Measurements from ENCODE around the gene NT5C1B. TPM values are rescaled to one million over a fixed set of nuclear protein-coding genes. Genes with fewer than 3 reads are reported as not detected.

The NT5C1B gene
- total RNA-seq, 2 donors from 2014 or later = not detected

- ATAC-seq = no peak
- Histone ChIP-seq H3K9me3 (no peaks in the 10 kb centered on the region), H3K4me3 (no peak overlapping the region), H3K36me3 (replicated peaks in 1 of 2; ENCODE audit: insufficient read depth in 1 of 2, low read depth in 2 of 2) (no peaks in the 10 kb centered on the region), H3K27ac (no peak overlapping the region), H3K4me1 (no peaks in the 10 kb centered on the region), H3K27me3 (no peaks in the 10 kb centered on the region)
- TF ChIP-seq, protein P1, sequence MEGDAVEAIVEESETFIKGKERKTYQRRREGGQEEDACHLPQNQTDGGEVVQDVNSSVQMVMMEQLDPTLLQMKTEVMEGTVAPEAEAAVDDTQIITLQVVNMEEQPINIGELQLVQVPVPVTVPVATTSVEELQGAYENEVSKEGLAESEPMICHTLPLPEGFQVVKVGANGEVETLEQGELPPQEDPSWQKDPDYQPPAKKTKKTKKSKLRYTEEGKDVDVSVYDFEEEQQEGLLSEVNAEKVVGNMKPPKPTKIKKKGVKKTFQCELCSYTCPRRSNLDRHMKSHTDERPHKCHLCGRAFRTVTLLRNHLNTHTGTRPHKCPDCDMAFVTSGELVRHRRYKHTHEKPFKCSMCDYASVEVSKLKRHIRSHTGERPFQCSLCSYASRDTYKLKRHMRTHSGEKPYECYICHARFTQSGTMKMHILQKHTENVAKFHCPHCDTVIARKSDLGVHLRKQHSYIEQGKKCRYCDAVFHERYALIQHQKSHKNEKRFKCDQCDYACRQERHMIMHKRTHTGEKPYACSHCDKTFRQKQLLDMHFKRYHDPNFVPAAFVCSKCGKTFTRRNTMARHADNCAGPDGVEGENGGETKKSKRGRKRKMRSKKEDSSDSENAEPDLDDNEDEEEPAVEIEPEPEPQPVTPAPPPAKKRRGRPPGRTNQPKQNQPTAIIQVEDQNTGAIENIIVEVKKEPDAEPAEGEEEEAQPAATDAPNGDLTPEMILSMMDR (IDR thresholded peaks at IDR 0.05) = no peak
- TF ChIP-seq POLR2A (IDR thresholded peaks at IDR 0.05) = no peak
- WGBS, 2 donors = 58 to 66% methylated on average over 1 of the region's 1 CpG
- intact Hi-C loops (cut with DNase I) = no loop called here
- DNase-seq = no peak
Observed at GRCh38 chr2:18536697-18537096, 52.7 kb downstream of the NT5C1B start.

GRCh38 chr2:18536100-18536499, 53.3 kb downstream of the NT5C1B start:
- 47 to 56% methylated on average over 7 of the region's 7 CpGs for WGBS, 2 donors
- H3K27me3 ChIP-seq = no peaks in the 10 kb centered on the region
- ATAC-seq (no peak), DNase-seq (no peak)
- no peak overlapping the region for H3K27ac ChIP-seq
- H3K9me3 ChIP-seq = no peaks in the 10 kb centered on the region
- intact Hi-C loops (cut with DNase I) = no loop called here
- H3K4me1 ChIP-seq = no peaks in the 10 kb centered on the region
- H3K4me3 ChIP-seq = no peak overlapping the region
- no peaks in the 10 kb centered on the region for H3K36me3 ChIP-seq (replicated peaks in 1 of 2; ENCODE audit: insufficient read depth in 1 of 2, low read depth in 2 of 2)
- no peak for TF ChIP-seq POLR2A (IDR thresholded peaks at IDR 0.05)
- TF ChIP-seq, protein P1 (IDR thresholded peaks at IDR 0.05) = no peak

GRCh38 chr2:18531194-18531593, 58.2 kb downstream of the NT5C1B start:
- Histone ChIP-seq H3K27me3 (no peaks in the 10 kb centered on the region), H3K36me3 (replicated peaks in 1 of 2; ENCODE audit: insufficient read depth in 1 of 2, low read depth in 2 of 2) (no peaks in the 10 kb centered on the region), H3K9me3 (no peaks in the 10 kb centered on the region), H3K4me3 (no peak overlapping the region), H3K4me1 (no peaks in the 10 kb centered on the region), H3K27ac (no peak overlapping the region)
- 11 to 16% methylated on average over 1 of the region's 1 CpG for WGBS, 2 donors
- TF ChIP-seq, protein P1 (IDR thresholded peaks at IDR 0.05) = no peak
- TF ChIP-seq POLR2A (IDR thresholded peaks at IDR 0.05) = no peak
- intact Hi-C loops (cut with DNase I) = no loop called here
- DNase-seq (no peak), ATAC-seq (no peak)

- no peaks in the 10 kb centered on the region for H3K27me3 ChIP-seq
- no peak for ATAC-seq
- intact Hi-C loops (cut with DNase I) = loop anchor here (5.0 to 10.0 kb wide), 2 partner anchors 847 to 1334 kb away; no protein-coding TSS in a partner anchor
Observed at GRCh38 chr2:18527822-18528221, 61.5 kb downstream of the NT5C1B start.

GRCh38 chr2:18527326-18527725, 62.0 kb downstream of the NT5C1B start:
- TF ChIP-seq, protein P1 (IDR thresholded peaks at IDR 0.05) = no peak
- TF ChIP-seq POLR2A (IDR thresholded peaks at IDR 0.05) = no peak
- intact Hi-C loops (cut with DNase I) = loop anchor here (5.0 to 10.0 kb wide), 2 partner anchors 847 to 1335 kb away; no protein-coding TSS in a partner anchor
- ATAC-seq (no peak), DNase-seq (no peak)
- 72 to 74% methylated on average over 2 of the region's 2 CpGs for WGBS, 2 donors
- no peaks in the 10 kb centered on the region for H3K9me3 ChIP-seq
- no peaks in the 10 kb centered on the region for H3K4me1 ChIP-seq
- H3K4me3 ChIP-seq = no peak overlapping the region
- no peaks in the 10 kb centered on the region for H3K27me3 ChIP-seq
- H3K36me3 ChIP-seq (replicated peaks in 1 of 2; ENCODE audit: insufficient read depth in 1 of 2, low read depth in 2 of 2) = no peaks in the 10 kb centered on the region
- no peak overlapping the region for H3K27ac ChIP-seq

More at GRCh38 chr2:18527822-18528221, 61.5 kb downstream of the NT5C1B start:
- no peak for DNase-seq
- WGBS, 2 donors = 73 to 83% methylated on average over 4 of the region's 4 CpGs
- Histone ChIP-seq H3K4me1 (no peaks in the 10 kb centered on the region), H3K4me3 (no peak overlapping the region), H3K9me3 (no peaks in the 10 kb centered on the region), H3K36me3 (replicated peaks in 1 of 2; ENCODE audit: insufficient read depth in 1 of 2, low read depth in 2 of 2) (no peaks in the 10 kb centered on the region), H3K27ac (no peak overlapping the region)
- TF ChIP-seq POLR2A (IDR thresholded peaks at IDR 0.05) = no peak
- TF ChIP-seq, protein P1 (IDR thresholded peaks at IDR 0.05) = no peak

All from body of pancreas (tissue), 4 donors.